Measurements from ENCODE around the gene S100B.
"Not testable (repeated sequence)": the region's sequence is repeated elsewhere in the genome, so short reads cannot be mapped to it uniquely, and the experiment has no call there.

S100B gene

GRCh38 chr21:46604329-46604974 lies 430 bp downstream of the S100B start:
- DNase-seq (ENCODE audit: extremely low read depth in 1 of 2, low read depth in 1 of 2), result no peak

DNA sequence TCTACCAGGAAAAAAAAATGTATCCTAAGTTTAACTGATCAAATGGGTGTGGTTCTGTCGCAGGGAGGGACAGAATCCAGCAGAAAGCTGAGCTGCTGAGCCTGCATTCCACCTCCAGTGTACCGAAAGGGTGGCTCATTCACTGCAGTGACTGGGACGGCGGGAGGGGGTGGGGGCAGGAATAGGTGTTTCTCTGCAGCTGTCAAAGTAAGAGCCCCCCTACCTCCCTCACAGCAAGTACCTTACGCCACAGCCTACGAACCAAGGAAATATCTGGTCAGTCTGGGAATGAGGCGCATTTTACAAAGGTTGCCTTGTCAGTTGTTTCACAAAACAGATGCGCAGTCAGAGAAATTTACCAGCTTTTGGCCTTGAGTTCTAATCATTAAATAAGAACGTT lies 1.7 kb downstream of the S100B start:
- no peak for DNase-seq (ENCODE audit: extremely low read depth in 1 of 2, low read depth in 1 of 2)

DNA sequence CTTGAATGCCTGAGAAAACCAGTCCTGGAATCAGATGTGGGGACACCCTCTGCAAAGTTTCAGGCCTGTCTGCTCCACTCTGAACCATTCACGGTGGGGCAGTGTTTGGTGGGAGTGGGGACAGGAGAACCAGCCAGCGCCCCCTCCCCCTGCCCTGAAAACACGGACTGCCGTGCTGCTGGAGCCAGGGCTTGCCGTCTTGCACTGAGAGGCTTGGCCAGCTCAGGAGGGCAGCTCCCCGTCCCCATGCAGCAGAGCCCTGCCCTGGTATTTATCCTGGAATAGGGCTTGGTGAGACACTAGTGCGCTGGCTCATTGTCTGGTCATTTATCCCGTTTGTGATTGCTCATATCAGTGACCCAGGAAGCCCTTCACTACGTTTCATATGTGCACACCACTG lies 3.9 kb downstream of the S100B start:
- no peak for DNase-seq (ENCODE audit: extremely low read depth in 1 of 2, low read depth in 1 of 2)

- no peak for DNase-seq (ENCODE audit: extremely low read depth in 1 of 2, low read depth in 1 of 2)
Measured at GRCh38 chr21:46600305-46600704, 4.6 kb downstream of the S100B start.

GRCh38 chr21:46598581-46599572 lies 6.0 kb downstream of the S100B start:
- no peak for DNase-seq (ENCODE audit: extremely low read depth in 1 of 2, low read depth in 1 of 2)

DNA sequence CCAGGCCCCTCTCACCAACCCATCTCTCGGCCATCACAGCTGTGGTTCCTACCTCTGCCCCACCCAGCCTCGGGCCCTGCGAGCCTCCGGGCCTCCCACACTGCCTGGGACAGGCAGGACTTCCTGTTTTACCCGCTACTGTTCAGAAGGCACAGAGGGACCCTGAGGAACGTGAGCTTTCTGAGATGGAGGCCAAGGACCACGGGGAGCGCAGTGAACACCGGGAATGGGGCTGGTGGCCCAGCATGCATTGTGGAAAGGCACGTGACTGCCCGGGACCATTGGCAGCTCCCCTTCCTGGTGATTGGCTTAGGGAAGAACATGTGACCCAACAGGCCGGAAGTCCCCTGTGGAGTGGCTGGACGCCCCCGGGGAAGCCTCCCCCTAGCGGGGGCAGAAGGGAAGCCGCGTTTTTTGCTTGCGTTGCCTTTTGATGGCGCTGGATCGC lies 7.0 kb downstream of the S100B start:
- no peak for DNase-seq (ENCODE audit: extremely low read depth in 1 of 2, low read depth in 1 of 2)

DNA sequence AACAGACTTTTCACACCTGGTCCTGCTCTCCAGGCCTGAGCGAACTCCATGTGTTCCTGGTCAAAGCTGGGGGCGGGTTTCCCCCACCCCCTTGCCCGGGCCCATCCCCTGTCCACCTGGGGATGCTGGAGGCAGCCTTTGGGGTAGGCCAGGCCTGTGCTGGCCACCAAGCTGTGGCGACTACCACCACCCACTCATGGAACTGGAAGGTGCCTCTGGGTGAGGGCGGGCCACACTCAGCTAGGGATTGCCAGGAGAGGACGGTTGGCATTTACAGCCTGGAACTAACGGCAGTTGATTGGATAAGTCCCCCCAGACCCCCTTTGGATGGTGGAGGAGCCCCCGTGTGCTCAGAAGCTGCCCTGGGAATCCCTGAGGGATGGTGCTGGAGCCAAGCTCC lies 7.9 kb downstream of the S100B start:
- DNase-seq (ENCODE audit: extremely low read depth in 1 of 2, low read depth in 1 of 2), result no peak

GRCh38 chr21:46596201-46596600 lies 8.7 kb downstream of the S100B start:
- DNase-seq (ENCODE audit: extremely low read depth in 1 of 2, low read depth in 1 of 2), result no peak

DNA sequence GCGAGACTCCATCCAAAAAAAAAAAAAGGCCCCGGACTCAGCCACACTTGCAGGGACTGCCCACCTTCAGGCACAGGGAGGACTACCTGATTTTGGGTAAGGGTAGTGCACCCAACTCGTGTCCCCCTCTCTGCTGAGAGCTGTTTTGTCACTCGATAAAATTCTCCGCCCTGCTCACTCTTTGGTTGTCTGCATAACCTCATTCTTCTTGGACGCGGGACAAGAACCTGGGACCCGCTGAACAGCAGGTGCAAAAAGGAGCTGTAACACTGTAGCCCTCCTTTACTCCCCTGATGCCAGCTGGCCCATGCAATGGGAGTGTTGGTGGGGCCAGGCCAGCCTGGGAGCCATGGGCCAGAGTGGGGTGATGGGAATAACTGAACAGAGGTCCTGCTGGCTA lies 10.6 kb downstream of the S100B start:
- DNase-seq (ENCODE audit: extremely low read depth in 1 of 2, low read depth in 1 of 2), result no peak

GRCh38 chr21:46585191-46585953 lies 19.5 kb downstream of the S100B start:
- DNase-seq (ENCODE audit: extremely low read depth in 1 of 2, low read depth in 1 of 2), result no peak

DNA sequence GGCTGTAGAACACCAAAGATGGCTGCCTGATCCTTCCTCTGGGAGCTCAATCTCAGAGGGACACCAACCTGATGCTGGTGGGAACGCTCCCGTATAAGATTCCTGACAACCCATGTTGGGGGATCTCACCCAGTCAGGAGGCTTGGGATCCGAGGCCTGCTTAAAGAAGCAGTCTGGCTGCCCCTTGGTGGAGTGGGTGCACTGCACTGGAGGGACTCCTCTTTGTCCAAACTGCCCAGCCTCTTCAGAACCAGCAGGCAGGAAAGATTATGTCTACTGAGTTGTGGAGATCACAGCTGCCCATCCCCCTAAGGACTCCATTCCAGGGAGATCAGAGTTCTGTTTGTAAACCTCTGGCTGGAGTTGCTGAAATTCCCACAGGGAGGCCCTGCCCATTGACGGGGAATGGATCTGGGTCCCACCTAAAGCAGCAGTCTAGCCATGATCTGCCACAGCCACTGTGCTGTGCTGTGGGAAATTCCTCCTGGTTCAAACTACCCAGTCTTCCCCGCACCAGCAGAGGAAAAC lies 23.0 kb downstream of the S100B start:
- DNase-seq (ENCODE audit: extremely low read depth in 1 of 2, low read depth in 1 of 2), result no peak

DNA sequence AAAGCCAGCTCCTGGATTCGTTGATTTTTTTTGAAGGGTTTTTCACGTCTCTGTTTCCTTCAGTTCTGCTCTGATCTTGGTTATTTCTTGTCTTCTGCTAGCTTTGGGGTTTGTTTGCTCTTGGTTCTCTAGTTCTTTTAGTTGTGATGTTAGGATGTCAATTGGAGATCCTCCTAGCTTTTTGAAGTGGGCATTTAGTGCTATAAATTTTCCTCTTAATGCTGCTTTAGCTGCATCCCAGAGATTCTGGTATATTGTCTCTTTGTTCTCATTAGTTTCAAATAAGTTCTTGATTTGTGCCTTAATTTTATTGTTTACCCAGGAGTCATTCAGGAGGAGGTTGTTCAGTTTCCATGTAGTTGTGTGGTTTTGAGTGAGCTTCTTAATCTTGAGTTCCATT lies 25.5 kb downstream of the S100B start:
- not testable (repeated sequence) for DNase-seq (ENCODE audit: extremely low read depth in 1 of 2, low read depth in 1 of 2)

- not testable (repeated sequence) for DNase-seq (ENCODE audit: extremely low read depth in 1 of 2, low read depth in 1 of 2)
Measured at GRCh38 chr21:46577786-46578185, 27.1 kb downstream of the S100B start.

GRCh38 chr21:46572850-46573249 lies 32.0 kb downstream of the S100B start:
- DNase-seq (ENCODE audit: extremely low read depth in 1 of 2, low read depth in 1 of 2), result no peak

DNA sequence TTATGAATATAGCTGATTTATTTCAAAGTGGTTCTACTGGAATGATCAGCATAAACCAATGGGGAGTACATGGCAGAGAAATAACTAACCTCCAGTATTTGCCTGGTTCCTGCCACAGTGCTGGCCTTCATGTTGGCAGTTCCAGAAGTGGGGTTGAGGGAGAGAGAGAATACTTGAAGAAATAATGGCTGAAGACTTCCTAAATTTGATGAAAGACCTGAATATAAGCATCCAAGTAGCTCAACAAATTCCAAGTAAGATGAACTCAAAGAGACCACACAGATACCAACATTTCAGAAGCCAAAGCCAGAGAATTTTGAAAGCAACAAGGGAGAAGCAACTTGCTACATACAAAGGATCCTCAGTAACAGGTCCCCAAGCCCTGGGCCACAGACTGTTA lies 34.3 kb downstream of the S100B start:
- DNase-seq (ENCODE audit: extremely low read depth in 1 of 2, low read depth in 1 of 2), result no peak

- DNase-seq (ENCODE audit: extremely low read depth in 1 of 2, low read depth in 1 of 2), result no peak
Measured at GRCh38 chr21:46570119-46570518, 34.8 kb downstream of the S100B start.

- no peak for DNase-seq (ENCODE audit: extremely low read depth in 1 of 2, low read depth in 1 of 2)
Measured at GRCh38 chr21:46569081-46569480, 35.8 kb downstream of the S100B start.

GRCh38 chr21:46568562-46568961 lies 36.3 kb downstream of the S100B start:
- no peak for DNase-seq (ENCODE audit: extremely low read depth in 1 of 2, low read depth in 1 of 2)

GRCh38 chr21:46567348-46567747 lies 37.5 kb downstream of the S100B start:
- DNase-seq (ENCODE audit: extremely low read depth in 1 of 2, low read depth in 1 of 2), result no peak

- no peak for DNase-seq (ENCODE audit: extremely low read depth in 1 of 2, low read depth in 1 of 2)
Measured at GRCh38 chr21:46564391-46564790, 40.5 kb downstream of the S100B start.

DNA sequence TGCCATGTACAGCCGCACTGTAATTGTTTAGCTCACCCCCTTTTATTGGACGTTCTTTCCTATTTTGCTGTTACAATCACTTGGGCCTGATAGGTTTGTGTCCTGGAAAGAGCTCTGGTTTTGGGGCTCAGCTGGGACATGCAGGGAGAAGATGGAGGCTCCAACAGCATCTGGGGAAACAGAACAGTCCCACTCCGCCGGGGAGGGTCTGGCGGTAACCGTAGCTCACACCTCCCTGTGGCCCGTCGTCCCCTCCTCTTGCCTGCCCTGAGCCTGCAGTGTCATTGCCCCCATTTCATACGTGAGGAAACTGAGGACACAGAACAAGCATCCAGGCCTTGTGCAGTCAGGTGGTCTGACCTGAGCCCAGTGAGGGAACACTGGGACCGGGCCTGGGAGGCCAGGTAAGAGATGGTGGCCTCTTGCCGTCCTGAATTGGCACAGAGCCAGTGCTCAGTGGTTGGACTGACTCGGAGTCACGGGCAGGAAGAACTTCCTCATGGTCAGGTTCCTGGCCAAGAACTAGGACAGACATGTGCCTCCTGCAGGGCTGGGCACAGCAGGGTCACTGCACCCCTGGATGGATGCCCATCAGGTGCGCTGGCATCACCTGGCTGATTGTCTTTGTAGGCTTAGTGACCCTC lies 41.8 kb downstream of the S100B start:
- no peak for DNase-seq (ENCODE audit: extremely low read depth in 1 of 2, low read depth in 1 of 2)
